ENCODE data around the gene UBTF.

UBTF gene

GRCh38 chr17:44262654-44263225, 43.3 kb upstream of the UBTF start:
- no peak for DNase-seq (ENCODE audit: extremely low read depth, low read depth)
- TF ChIP-seq, protein P1, sequence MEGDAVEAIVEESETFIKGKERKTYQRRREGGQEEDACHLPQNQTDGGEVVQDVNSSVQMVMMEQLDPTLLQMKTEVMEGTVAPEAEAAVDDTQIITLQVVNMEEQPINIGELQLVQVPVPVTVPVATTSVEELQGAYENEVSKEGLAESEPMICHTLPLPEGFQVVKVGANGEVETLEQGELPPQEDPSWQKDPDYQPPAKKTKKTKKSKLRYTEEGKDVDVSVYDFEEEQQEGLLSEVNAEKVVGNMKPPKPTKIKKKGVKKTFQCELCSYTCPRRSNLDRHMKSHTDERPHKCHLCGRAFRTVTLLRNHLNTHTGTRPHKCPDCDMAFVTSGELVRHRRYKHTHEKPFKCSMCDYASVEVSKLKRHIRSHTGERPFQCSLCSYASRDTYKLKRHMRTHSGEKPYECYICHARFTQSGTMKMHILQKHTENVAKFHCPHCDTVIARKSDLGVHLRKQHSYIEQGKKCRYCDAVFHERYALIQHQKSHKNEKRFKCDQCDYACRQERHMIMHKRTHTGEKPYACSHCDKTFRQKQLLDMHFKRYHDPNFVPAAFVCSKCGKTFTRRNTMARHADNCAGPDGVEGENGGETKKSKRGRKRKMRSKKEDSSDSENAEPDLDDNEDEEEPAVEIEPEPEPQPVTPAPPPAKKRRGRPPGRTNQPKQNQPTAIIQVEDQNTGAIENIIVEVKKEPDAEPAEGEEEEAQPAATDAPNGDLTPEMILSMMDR (IDR thresholded peaks at IDR 0.05; ENCODE audit: low read depth, low read length, missing control alignments): no peak
- H3K4me3 ChIP-seq (replicated peaks; ENCODE audit: low read depth, low read length): no peak overlapping the region

DNA sequence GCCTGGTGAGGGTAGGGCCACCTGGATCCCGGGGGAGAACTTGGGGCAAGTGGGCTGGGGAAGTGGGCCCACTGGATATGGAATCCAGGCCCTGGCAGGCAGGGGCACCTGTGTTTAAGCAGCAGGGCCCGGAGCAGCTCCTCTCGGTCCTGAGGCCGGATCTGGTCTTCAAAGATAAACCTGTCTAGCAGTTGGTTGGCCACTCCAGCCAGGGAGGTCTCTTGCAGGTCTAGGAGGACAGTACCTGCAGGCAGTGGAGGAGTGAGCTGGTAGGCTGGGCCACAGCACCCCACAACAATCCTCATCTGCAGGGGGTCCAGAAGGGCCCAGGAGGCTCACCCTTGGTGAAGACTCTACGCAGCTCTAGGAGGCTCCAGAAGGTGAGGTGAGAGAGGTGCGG, 40.8 kb upstream of the UBTF start:
- H3K4me3 ChIP-seq (replicated peaks; ENCODE audit: low read depth, low read length): no peak overlapping the region
- TF ChIP-seq, protein P1 (IDR thresholded peaks at IDR 0.05; ENCODE audit: low read depth, low read length, missing control alignments): no peak
- DNase-seq (ENCODE audit: extremely low read depth, low read depth): no peak

DNA sequence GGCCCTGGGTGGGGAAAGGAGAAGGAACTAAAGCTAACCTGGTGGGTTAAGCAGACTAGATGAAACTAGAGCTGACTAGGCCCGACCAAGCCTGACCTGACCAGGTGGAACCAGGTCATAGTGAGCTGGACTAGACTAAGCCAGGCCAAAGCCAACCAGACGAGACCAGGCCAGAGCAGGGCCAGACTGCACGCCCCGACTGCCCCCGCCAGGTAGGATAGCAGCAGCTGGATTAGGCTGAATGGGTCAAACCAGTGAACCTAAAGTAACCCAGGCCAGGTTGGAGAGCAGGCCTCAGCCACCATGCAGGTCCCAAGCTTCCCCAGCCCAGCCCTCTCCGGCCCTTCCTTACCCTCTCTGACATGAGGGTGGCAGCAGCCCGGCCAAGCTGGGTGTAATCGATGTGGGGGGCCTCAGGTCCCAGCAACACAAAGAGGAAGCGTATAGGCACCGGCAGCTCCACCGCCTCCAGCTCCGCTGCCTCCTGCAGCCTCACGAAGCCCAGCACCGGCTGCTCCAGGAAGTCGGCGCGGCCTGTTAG, 39.4 kb upstream of the UBTF start:
- no peak overlapping the region for H3K4me3 ChIP-seq (replicated peaks; ENCODE audit: low read depth, low read length)
- TF ChIP-seq, protein P1 (IDR thresholded peaks at IDR 0.05; ENCODE audit: low read depth, low read length, missing control alignments): no peak
- DNase-seq (ENCODE audit: extremely low read depth, low read depth): no peak

GRCh38 chr17:44257815-44258760, 38.6 kb upstream of the UBTF start:
- TF ChIP-seq, protein P1 (IDR thresholded peaks at IDR 0.05; ENCODE audit: low read depth, low read length, missing control alignments): no peak
- H3K4me3 ChIP-seq (replicated peaks; ENCODE audit: low read depth, low read length): no peak overlapping the region

DNA sequence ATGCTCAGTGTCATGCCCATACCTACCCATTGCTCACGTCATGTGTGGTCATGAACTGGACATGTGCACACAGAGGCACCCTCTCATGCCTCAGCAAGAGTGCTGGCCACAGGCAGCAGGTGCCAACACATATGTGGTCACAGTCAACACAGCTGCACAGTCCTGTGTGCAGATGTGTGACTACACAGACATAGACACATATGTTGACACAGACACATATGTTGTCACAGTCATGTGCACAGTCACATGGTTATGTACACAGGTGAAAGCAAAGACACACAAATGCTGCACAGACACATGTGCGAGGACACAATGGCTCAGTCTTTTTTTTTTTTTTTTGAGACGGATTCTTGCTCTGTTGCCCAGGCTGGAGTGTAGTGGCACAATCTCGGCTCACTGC, 37.2 kb upstream of the UBTF start:
- TF ChIP-seq, protein P1 (IDR thresholded peaks at IDR 0.05; ENCODE audit: low read depth, low read length, missing control alignments): no peak
- no peak for DNase-seq (ENCODE audit: extremely low read depth, low read depth)
- H3K4me3 ChIP-seq (replicated peaks; ENCODE audit: low read depth, low read length): no peak overlapping the region

More at GRCh38 chr17:44257815-44258760, 38.6 kb upstream of the UBTF start:
- DNase-seq (ENCODE audit: extremely low read depth, low read depth): no peak

- TF ChIP-seq, protein P1 (IDR thresholded peaks at IDR 0.05; ENCODE audit: low read depth, low read length, missing control alignments): no peak
- no peak overlapping the region for H3K4me3 ChIP-seq (replicated peaks; ENCODE audit: low read depth, low read length)
- no peak for DNase-seq (ENCODE audit: extremely low read depth, low read depth)
Observed at GRCh38 chr17:44255915-44256314, 36.4 kb upstream of the UBTF start.
